NCI-H345 treated with DMSO at 0.1 percent for 48 hours (cell line): Measurements from ENCODE around the gene HLF.

Experiments used
- DNase-seq: peaks from one replicate; lab custom pipeline; 2025; ENCODE audit not compliant: unreplicated experiment; lab: John Stamatoyannopoulos, UW

HLF gene

DNA sequence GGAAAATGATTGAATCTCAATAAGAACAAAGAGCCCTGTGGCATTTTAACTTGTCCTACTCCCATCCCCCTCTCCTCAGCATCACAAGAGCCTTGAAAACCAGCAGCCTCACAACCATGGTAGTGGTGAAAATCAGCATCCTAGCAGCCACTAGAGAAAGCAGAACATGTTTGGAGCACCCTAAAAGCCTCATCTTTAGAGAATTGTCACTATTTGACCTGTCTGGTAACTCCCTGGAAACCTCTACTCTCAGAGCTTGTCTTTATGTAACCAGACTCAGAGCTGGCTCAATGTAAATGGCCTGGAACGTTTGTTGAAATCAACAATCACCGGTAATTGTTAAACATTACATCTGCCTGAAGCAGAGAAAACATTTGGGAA is 86.1 kb downstream of the HLF start:
- DNase-seq = peak; percentile 68

- DNase-seq = no peak
Observed at GRCh38 chr17:55351226-55351625, 86.5 kb downstream of the HLF start.

GRCh38 chr17:55354010-55354409 is 89.2 kb downstream of the HLF start:
- DNase-seq = no peak

DNA sequence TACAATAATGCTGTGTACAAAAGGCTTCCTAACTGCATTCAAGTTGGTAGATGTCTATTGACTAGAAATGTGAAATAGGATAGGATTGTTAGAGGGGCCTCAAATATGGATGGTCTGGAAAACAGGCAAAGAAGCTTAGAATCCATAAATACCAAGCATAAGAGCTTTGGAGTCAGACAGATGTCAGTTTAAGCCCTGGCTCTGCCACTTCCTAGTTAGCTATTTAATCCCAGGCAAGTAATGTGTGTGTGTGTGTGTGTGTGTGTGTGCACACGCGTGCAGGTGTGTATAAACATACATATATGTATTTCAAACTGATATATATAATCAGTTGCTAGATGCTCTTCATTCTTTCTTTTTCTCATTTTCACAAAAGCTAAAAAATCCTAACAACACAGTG is 90.2 kb downstream of the HLF start:
- DNase-seq = no peak

DNA sequence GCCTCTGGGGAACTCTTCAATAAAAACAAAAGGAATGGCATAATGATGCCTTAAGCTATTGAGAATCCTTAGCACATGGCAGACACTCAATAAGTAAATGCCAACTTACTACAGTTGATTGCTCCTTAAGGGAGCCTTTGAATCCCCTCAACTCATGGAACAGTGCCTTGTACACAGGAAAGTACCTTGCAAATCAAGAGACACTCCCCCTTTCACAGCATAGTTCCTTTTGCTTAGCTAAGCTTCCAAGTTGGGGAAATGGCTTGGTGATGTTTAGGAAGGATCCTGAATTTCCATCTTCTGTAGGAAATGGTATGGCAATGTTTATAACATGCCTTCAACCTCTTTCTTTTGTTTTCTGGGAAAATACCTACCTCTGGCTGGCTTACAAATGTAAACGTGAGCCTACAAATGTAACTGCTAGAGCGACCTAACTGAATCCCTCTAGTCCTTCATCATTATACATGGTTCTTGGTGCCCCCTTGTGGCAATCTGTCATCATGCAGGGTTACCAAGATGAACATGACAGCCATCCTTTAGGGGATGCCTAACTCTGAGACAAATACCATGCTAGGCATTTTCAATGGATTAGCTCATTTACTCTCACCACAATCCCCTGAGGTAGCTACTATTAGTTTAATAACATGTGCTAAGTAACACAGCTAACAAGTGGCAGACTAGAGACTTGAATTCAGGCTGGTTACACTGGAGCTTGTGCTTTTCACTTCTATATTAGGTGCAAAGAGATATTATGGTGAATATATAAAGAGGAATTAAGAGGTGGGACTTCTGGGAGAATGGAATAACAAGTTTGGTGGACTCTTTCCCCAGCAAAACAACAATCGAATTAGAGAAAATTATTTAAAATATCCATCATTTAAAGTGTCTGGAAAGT is 91.9 kb downstream of the HLF start:
- peak; percentile 60 for DNase-seq

- DNase-seq = no peak
Observed at GRCh38 chr17:55360971-55361370, 96.2 kb downstream of the HLF start.

DNA sequence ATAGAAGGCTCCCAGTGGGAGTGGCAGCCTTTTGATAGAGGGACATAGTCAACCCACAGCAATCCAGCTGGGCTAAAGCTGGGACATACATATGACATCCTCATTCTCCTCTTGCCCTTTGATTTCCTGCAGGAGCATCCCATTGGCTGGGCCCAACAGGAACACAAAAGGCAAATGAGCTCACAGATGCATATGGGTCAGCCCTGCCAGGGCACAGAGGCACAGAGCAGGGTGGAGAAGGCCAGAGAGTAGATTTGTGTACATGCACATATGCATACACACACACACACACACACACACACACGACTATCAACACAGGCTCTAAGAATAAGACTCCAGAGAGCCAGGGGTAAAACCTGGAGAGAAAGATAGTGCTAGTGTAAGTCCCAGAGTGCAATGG is 98.3 kb downstream of the HLF start:
- DNase-seq = no peak

- DNase-seq = no peak
Observed at GRCh38 chr17:55366020-55366481, 101.3 kb downstream of the HLF start.

GRCh38 chr17:55368706-55369105 is 103.9 kb downstream of the HLF start:
- no peak for DNase-seq
